CD4-positive, CD25-positive, alpha-beta regulatory T cell (primary cell): ENCODE measurements around the gene NAV2. TPM values are rescaled to one million over a fixed set of nuclear protein-coding genes. Genes with fewer than 3 reads are reported as not detected.

Experiments
- ATAC-seq, 2 donors: fragments of 150-1000 bp; cut with Tn5 transposase; one replicate each; pipeline ENCODE4 v1.10.0; 2021; ENCODE audit warnings: low read depth in 2 of 2, moderate number of reproducible peaks in 2 of 2, moderate library complexity in 1 of 2
- DNase-seq, 3 donors: peaks; one replicate each; pipeline versions ENCODE4 v3.0.0 to v3.0.0-alpha.2; 2012 to 2022; ENCODE audit warnings: mixed read lengths in 1 of 3
- H3K27ac ChIP-seq: one replicate; pipeline ENCODE4 v1.7.0; 2013; ENCODE audit warnings: mild to moderate bottlenecking, low read length; ENCODE audit not compliant: insufficient read depth, poor library complexity, severe bottlenecking
- H3K27me3 ChIP-seq: one replicate; pipeline ENCODE4 v1.7.0; 2013; ENCODE audit warnings: low read length; ENCODE audit not compliant: control insufficient read depth, insufficient read depth
- H3K36me3 ChIP-seq: one replicate; pipeline ENCODE4 v1.7.0; 2013; ENCODE audit warnings: mild to moderate bottlenecking, low read length, moderate library complexity; ENCODE audit not compliant: control insufficient read depth, insufficient read depth
- H3K4me1 ChIP-seq: 2 replicates; pipeline ENCODE4 v1.7.0; 2013; ENCODE audit warnings: mild to moderate bottlenecking, low read length; ENCODE audit not compliant: insufficient read depth, control insufficient read depth, poor library complexity, severe bottlenecking
- H3K4me3 ChIP-seq: one replicate; pipeline ENCODE4 v1.7.0; 2013; ENCODE audit warnings: low read depth, mild to moderate bottlenecking, low read length, moderate library complexity
- H3K9me3 ChIP-seq, 2 experiments: 1 replicate in 1 of 2; 2 replicates in 1 of 2; pipeline ENCODE4 v1.7.0; 2013; ENCODE audit warnings: low read length in 2 of 2, mild to moderate bottlenecking in 1 of 2, moderate library complexity in 1 of 2; ENCODE audit not compliant: control insufficient read depth in 2 of 2
- H3K27ac Mint-ChIP-seq, 3 donors: one replicate each; pipeline ENCODE4 v1.8.0; 2020 to 2022; ENCODE audit warnings: mild to moderate bottlenecking in 3 of 3, mixed read lengths in 3 of 3, moderate library complexity in 2 of 3
- H3K27me3 Mint-ChIP-seq: one replicate; pipeline ENCODE4 v1.8.0; 2022; ENCODE audit warnings: mild to moderate bottlenecking, mixed read lengths
- H3K36me3 Mint-ChIP-seq: one replicate; pipeline ENCODE4 v1.8.0; 2020; ENCODE audit warnings: mixed read lengths
- H3K4me1 Mint-ChIP-seq, 4 donors: one replicate each; pipeline ENCODE4 v1.8.0; 2020 to 2022; ENCODE audit warnings: mixed read lengths in 4 of 4, mild to moderate bottlenecking in 1 of 4
- H3K4me3 Mint-ChIP-seq, 4 donors: one replicate each; pipeline ENCODE4 v1.8.0; 2020 to 2022; ENCODE audit warnings: mild to moderate bottlenecking in 4 of 4, mixed read lengths in 4 of 4, moderate library complexity in 3 of 4
- H3K9me3 Mint-ChIP-seq, 7 donors: one replicate each; pipeline ENCODE4 v1.8.0; 2020 to 2022; ENCODE audit warnings: mixed read lengths in 7 of 7, mild to moderate bottlenecking in 3 of 7, moderate library complexity in 2 of 7
- polyA plus RNA-seq, 4 donors: library from polyadenylated mRNA; unstranded; fragments of 300-500 nt; fragmentation: Illumina TruSeq; gene quantifications; one replicate each; pipeline ENCODE4 v1.2.3, GENCODE V29; 2021
- total RNA-seq: library from RNA; stranded (reverse); gene quantifications from one replicate; pipeline ENCODE4 v1.2.3, GENCODE V29; 2022

Gene NAV2
- total and polyA plus RNA-seq, 5 donors from 2014 or later: 0.14 to 0.59 (median 0.36) TPM; not detected in 2

DNA sequence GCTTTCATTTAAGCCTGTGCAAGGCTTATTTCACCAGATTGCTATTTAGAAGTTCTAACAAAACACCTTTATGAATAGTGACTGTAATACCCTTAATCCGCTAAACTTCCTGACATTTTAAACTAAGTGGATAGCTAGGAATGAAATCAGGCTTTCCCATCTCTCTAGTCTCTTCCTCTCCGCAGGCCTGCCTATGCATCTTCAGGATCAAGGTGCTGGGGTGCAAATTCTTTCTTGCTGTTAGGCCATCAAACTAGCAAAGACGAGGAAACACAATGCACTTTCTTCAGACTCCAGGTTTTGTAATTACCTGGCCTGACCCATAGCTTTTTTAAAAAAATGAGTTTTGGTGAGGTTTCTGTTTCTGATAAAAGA is 298.2 kb downstream of the NAV2 start:
- Mint-ChIP-seq H3K36me3 (no peaks in the 10 kb centered on the region), H3K4me3 (no peak overlapping the region), H3K27ac (no peak overlapping the region), H3K27me3 (no peaks in the 10 kb centered on the region), H3K4me1 (no peaks in the 10 kb centered on the region), H3K9me3 (peaks cover 0 to 2% (median 0%) of the 10 kb centered on the region in 7 donors)
- Histone ChIP-seq H3K36me3 (no peaks in the 10 kb centered on the region), H3K4me3 (no peak overlapping the region), H3K9me3 (no peaks in the 10 kb centered on the region), H3K4me1 (no peaks in the 10 kb centered on the region), H3K27ac (no peak overlapping the region), H3K27me3 (no peaks in the 10 kb centered on the region)
- DNase-seq: no peak
- no peak for ATAC-seq

DNA sequence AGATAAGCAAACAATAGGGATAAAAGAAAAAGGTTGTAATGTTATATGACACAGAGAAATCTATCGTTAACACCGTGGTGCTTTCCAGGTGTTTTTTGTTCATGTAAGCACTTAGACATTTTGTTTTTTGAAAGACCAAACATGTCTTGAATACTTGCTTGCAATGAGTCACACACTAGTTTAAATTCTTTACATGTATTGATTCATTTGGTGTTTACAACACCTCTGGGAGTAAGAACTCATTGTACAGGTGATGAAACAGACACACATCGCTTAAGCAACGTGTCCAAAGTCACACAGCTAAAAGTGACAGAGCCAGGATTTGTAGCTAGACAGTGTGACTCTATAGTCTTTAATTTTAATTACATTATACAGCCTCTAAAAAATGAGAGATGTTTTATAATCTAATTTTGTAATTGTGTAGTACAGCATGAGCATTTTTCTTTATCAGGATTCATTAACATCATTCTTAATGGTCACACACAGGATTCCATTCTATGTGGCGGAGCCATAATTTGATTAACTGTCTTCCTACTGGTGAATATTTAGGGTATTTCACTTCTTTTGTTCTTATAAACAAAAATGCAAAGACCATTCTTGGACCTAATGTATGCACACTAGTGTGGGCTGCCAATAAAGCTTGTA is 298.8 kb downstream of the NAV2 start:
- Histone ChIP-seq H3K4me1 (no peaks in the 10 kb centered on the region), H3K27me3 (no peaks in the 10 kb centered on the region), H3K4me3 (no peak overlapping the region), H3K27ac (no peak overlapping the region), H3K9me3 (no peaks in the 10 kb centered on the region), H3K36me3 (no peaks in the 10 kb centered on the region)
- H3K27me3 Mint-ChIP-seq: no peaks in the 10 kb centered on the region
- no peaks in the 10 kb centered on the region for H3K4me1 Mint-ChIP-seq
- H3K27ac Mint-ChIP-seq: no peak overlapping the region
- H3K9me3 Mint-ChIP-seq: peaks cover 0 to 2% (median 0%) of the 10 kb centered on the region in 7 donors
- DNase-seq: no peak
- ATAC-seq: no peak
- H3K4me3 Mint-ChIP-seq: no peak overlapping the region
- no peaks in the 10 kb centered on the region for H3K36me3 Mint-ChIP-seq

DNA sequence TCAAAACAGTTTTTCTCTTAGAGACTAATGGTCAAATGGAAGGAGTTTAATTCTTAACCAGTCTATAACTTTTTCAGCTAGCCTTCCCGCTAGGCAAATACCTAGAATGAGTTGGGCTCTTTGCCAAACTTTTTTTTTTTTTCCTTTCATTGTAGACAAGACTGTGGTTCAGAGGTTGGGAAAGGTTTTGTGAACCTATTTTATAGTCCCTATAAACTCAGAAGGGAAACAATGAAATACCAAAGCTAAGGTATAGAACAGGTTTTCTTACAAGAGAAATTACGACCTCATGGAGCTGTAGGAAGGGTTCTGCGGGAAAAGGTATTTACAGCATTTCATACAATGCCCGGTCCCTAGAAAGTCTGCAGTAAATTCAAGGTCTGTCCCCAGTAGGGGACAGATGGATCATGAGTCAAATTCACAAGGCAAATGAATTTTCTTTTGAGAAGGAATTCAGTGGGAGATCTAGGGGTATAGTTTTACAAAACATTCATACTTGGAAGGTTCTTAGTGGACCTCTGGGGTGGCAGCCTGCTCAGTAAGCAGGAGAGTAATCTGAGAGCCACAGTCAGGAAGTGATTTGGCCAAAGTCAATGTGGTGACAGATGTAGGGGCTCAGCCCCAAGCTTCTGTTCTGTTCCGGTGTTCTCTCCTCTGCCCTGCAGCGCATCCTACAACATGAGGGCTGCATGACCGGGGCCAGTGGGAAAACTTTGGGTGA is 300.9 kb downstream of the NAV2 start:
- no peak for DNase-seq
- no peak overlapping the region for H3K27ac Mint-ChIP-seq
- no peaks in the 10 kb centered on the region for H3K4me1 Mint-ChIP-seq
- Histone ChIP-seq H3K9me3 (no peaks in the 10 kb centered on the region), H3K27me3 (no peaks in the 10 kb centered on the region), H3K36me3 (no peaks in the 10 kb centered on the region), H3K4me3 (no peak overlapping the region), H3K4me1 (no peaks in the 10 kb centered on the region), H3K27ac (no peak overlapping the region)
- peaks cover 0 to 2% (median 0%) of the 10 kb centered on the region in 7 donors for H3K9me3 Mint-ChIP-seq
- H3K4me3 Mint-ChIP-seq: no peak overlapping the region
- H3K36me3 Mint-ChIP-seq: no peaks in the 10 kb centered on the region
- no peak for ATAC-seq
- peaks cover 3% of the 10 kb centered on the region for H3K27me3 Mint-ChIP-seq

DNA sequence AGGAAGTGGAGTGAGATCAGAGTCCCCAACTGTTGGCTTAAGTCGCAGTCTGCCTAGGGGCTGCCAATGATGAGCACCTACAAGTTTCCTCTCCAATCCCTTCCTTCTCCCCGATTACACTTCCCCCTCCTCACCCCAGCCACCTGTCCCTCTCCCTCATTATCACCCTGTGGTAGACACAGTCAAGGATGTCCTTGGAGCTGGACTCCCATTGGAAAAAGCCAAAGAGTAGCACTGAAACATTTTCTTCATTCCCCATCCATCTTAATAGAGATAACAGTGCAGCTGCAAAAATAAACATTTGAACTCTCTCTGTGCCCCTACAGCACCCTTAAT is 301.4 kb downstream of the NAV2 start:
- Histone ChIP-seq H3K27ac (no peak overlapping the region), H3K4me3 (no peak overlapping the region), H3K27me3 (no peaks in the 10 kb centered on the region), H3K4me1 (no peaks in the 10 kb centered on the region), H3K9me3 (no peaks in the 10 kb centered on the region), H3K36me3 (no peaks in the 10 kb centered on the region)
- no peak overlapping the region for H3K4me3 Mint-ChIP-seq
- no peak overlapping the region for H3K27ac Mint-ChIP-seq
- no peak for ATAC-seq
- H3K9me3 Mint-ChIP-seq: peaks cover 0 to 2% (median 0%) of the 10 kb centered on the region in 7 donors
- no peaks in the 10 kb centered on the region for H3K4me1 Mint-ChIP-seq
- no peaks in the 10 kb centered on the region for H3K36me3 Mint-ChIP-seq
- peaks cover 5% of the 10 kb centered on the region for H3K27me3 Mint-ChIP-seq
- DNase-seq: no peak

DNA sequence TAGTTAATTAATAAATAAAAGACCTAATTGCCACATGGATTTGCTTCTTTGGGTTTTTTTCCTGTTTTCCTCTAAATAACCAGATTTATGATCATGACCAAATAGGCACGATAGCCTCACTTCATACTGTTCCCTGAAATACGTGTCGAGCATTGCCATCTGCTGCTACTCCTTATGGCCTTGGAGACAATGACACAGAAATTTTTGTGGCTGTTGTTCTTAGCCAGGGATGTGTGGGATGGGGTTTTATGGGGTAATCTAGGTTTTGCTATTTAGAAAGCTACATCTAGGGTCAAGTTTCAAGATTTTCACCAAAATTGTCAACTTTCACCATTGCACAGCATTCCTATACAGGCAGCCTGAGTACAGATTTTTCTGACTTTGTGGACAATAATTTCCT is 302.5 kb downstream of the NAV2 start:
- H3K4me1 Mint-ChIP-seq: no peaks in the 10 kb centered on the region
- no peaks in the 10 kb centered on the region for H3K9me3 ChIP-seq
- H3K27ac ChIP-seq: no peak overlapping the region
- H3K36me3 ChIP-seq: no peaks in the 10 kb centered on the region
- no peaks in the 10 kb centered on the region for H3K4me1 ChIP-seq
- H3K9me3 Mint-ChIP-seq: peaks cover 0 to 2% (median 0%) of the 10 kb centered on the region in 7 donors
- ATAC-seq (no peak), DNase-seq (no peak)
- no peaks in the 10 kb centered on the region for H3K36me3 Mint-ChIP-seq
- H3K27me3 Mint-ChIP-seq: peaks cover 5% of the 10 kb centered on the region
- no peak overlapping the region for H3K27ac Mint-ChIP-seq
- no peak overlapping the region for H3K4me3 Mint-ChIP-seq
- no peaks in the 10 kb centered on the region for H3K27me3 ChIP-seq
- H3K4me3 ChIP-seq: no peak overlapping the region

DNA sequence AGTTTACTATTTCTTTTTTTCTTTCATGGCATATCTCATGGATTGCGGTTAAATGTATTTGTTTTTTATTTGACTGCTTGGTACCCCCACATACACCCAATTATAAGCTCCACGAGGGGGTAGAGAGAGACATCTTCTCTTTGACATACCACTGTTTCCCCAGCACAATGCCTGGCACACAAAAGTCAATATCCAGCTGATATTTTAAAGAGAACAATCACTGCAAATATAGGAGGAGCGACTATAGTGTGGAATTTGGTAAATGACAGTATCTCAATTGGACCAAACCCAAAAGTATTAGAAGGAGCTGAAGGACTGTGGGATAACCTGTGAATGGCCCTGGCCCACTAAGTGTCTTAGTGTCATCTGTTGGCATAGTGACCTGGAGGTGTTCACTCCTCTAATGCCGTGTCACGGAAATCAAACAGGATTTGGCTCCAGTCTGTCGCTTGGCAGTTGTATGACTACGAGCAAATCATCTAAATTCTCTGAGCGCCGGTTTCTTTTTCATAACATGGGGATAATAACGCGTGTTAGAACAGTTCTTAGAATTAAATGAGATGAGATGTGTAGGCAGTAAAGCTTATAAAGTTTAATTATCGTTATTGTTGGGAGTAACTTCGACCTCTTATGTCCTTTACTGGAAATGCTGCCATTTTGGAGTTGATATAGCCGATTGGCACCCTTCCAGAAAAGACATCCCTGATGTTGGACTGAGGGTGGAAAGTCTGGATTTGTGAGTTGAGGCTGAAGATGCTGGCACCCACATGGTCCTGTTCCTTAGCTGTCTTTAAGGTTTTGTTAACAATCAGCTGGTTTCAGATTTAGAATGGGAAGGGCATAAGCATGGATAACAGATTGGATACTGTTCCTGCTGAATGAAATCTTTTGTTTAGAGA is 303.1 kb downstream of the NAV2 start:
- Histone ChIP-seq H3K27me3 (no peaks in the 10 kb centered on the region), H3K4me1 (no peaks in the 10 kb centered on the region), H3K4me3 (no peak overlapping the region), H3K36me3 (no peaks in the 10 kb centered on the region), H3K9me3 (no peaks in the 10 kb centered on the region), H3K27ac (no peak overlapping the region)
- H3K36me3 Mint-ChIP-seq: no peaks in the 10 kb centered on the region
- H3K27me3 Mint-ChIP-seq: peaks cover 5% of the 10 kb centered on the region
- ATAC-seq (no peak), DNase-seq (no peak)
- no peaks in the 10 kb centered on the region for H3K4me1 Mint-ChIP-seq
- H3K27ac Mint-ChIP-seq: no peak overlapping the region
- peaks cover 0 to 2% (median 0%) of the 10 kb centered on the region in 7 donors for H3K9me3 Mint-ChIP-seq
- H3K4me3 Mint-ChIP-seq: no peak overlapping the region

DNA sequence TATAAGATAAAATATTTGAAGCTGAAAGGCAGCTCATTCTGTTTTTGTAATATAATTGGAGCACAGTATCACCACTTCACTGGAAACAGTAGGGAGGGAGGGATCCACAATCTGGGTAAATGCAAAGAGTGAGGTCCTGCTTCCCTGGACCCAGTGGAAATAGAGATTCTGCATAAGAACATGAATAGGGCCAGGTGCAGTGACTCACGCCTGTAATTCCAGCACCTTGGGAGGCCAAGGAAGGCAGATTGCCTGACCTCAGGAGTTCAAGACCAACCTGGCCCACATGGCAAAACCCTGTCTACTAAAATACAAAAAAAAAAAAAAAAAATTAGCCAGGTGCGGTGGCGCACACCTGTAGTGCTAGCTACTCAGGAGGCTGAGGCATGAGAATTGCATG is 303.9 kb downstream of the NAV2 start:
- H3K9me3 Mint-ChIP-seq: peaks cover 0 to 2% (median 0%) of the 10 kb centered on the region in 7 donors
- no peak overlapping the region for H3K4me3 Mint-ChIP-seq
- no peaks in the 10 kb centered on the region for H3K4me1 Mint-ChIP-seq
- no peak overlapping the region for H3K27ac ChIP-seq
- no peak overlapping the region for H3K27ac Mint-ChIP-seq
- H3K4me3 ChIP-seq: no peak overlapping the region
- DNase-seq: no peak
- H3K27me3 Mint-ChIP-seq: peaks cover 5% of the 10 kb centered on the region
- H3K4me1 ChIP-seq: no peaks in the 10 kb centered on the region
- H3K36me3 Mint-ChIP-seq: no peaks in the 10 kb centered on the region
- no peaks in the 10 kb centered on the region for H3K36me3 ChIP-seq
- no peak for ATAC-seq
- H3K27me3 ChIP-seq: no peaks in the 10 kb centered on the region
- no peaks in the 10 kb centered on the region for H3K9me3 ChIP-seq
